ENCODE data around the gene PRAMEF18. TPM values are rescaled to one million over a fixed set of nuclear protein-coding genes. Genes with fewer than 3 reads are reported as not detected.
A peak's percentile ranks its signal among the peaks of the same experiment; 100 is the strongest.
"Not testable (repeated sequence)": the region's sequence is repeated elsewhere in the genome, so short reads cannot be mapped to it uniquely, and the experiment has no call there.

Gene PRAMEF18
- not detected for total RNA-seq

GRCh38 chr1:13225675-13226204, at the start of gene PRAMEF18:
PRAMEF18 (minus strand) TSS chr1:13226154; CDS start chr1:13226106, 48 bp downstream.
- H3K27ac Mint-ChIP-seq; intact Hi-C loops (cut with micrococcal nuclease); CTCF ChIA-PET; H3K27me3 Mint-ChIP-seq; H3K36me3 Mint-ChIP-seq (ENCODE audit: low read depth); H3K9me3 Mint-ChIP-seq; H3K4me3 Mint-ChIP-seq; POLR2A ChIA-PET; H3K4me1 Mint-ChIP-seq (ENCODE audit: low read depth); ATAC-seq; DNase-seq: not testable (repeated sequence)

- CTCF ChIA-PET; DNase-seq; H3K4me3 Mint-ChIP-seq; H3K9me3 Mint-ChIP-seq; H3K27ac Mint-ChIP-seq; intact Hi-C loops (cut with micrococcal nuclease); H3K27me3 Mint-ChIP-seq; POLR2A ChIA-PET; H3K4me1 Mint-ChIP-seq (ENCODE audit: low read depth); H3K36me3 Mint-ChIP-seq (ENCODE audit: low read depth): not testable (repeated sequence)
- peak; percentile 39 for ATAC-seq
These were observed 39.2 kb upstream of the PRAMEF18 start for GRCh38 chr1:13265124-13265523.

GRCh38 chr1:13253898-13254297, 27.9 kb upstream of the PRAMEF18 start, which contains the start of gene PRAMEF5:
PRAMEF5 (plus strand) TSS chr1:13254198; CDS start chr1:13259269, 5,071 bp downstream.
- not testable (repeated sequence) for DNase-seq

GRCh38 chr1:13247122-13247521, 21.2 kb upstream of the PRAMEF18 start:
- H3K36me3 Mint-ChIP-seq (ENCODE audit: low read depth); CTCF ChIA-PET: not testable (repeated sequence)

More at GRCh38 chr1:13253898-13254297, 27.9 kb upstream of the PRAMEF18 start, which contains the start of gene PRAMEF5:
- H3K27me3 Mint-ChIP-seq; H3K9me3 Mint-ChIP-seq; H3K4me3 Mint-ChIP-seq; POLR2A ChIA-PET; intact Hi-C loops (cut with micrococcal nuclease); ATAC-seq; H3K36me3 Mint-ChIP-seq (ENCODE audit: low read depth); H3K27ac Mint-ChIP-seq; H3K4me1 Mint-ChIP-seq (ENCODE audit: low read depth); CTCF ChIA-PET: not testable (repeated sequence)

GRCh38 chr1:13246554-13246871, 20.6 kb upstream of the PRAMEF18 start:
- H3K27me3 Mint-ChIP-seq; POLR2A ChIA-PET; ATAC-seq; H3K36me3 Mint-ChIP-seq (ENCODE audit: low read depth); CTCF ChIA-PET; H3K4me3 Mint-ChIP-seq; H3K9me3 Mint-ChIP-seq; H3K4me1 Mint-ChIP-seq (ENCODE audit: low read depth); H3K27ac Mint-ChIP-seq; intact Hi-C loops (cut with micrococcal nuclease); DNase-seq: not testable (repeated sequence)

More at GRCh38 chr1:13247122-13247521, 21.2 kb upstream of the PRAMEF18 start:
- H3K9me3 Mint-ChIP-seq; POLR2A ChIA-PET; H3K27me3 Mint-ChIP-seq; intact Hi-C loops (cut with micrococcal nuclease); H3K27ac Mint-ChIP-seq; H3K4me3 Mint-ChIP-seq; DNase-seq; H3K4me1 Mint-ChIP-seq (ENCODE audit: low read depth); ATAC-seq: not testable (repeated sequence)

GRCh38 chr1:13245841-13246553, 20.0 kb upstream of the PRAMEF18 start:
- ATAC-seq; H3K27me3 Mint-ChIP-seq; H3K27ac Mint-ChIP-seq; DNase-seq; H3K36me3 Mint-ChIP-seq (ENCODE audit: low read depth); CTCF ChIA-PET; H3K4me3 Mint-ChIP-seq; intact Hi-C loops (cut with micrococcal nuclease); POLR2A ChIA-PET; H3K4me1 Mint-ChIP-seq (ENCODE audit: low read depth); H3K9me3 Mint-ChIP-seq: not testable (repeated sequence)

- POLR2A ChIA-PET: interaction anchor here (0.8 kb wide), 1 partner anchor 1340 kb away, joined by 3 read pairs; no protein-coding TSS in a partner anchor
- H3K27ac Mint-ChIP-seq; CTCF ChIA-PET; H3K27me3 Mint-ChIP-seq; intact Hi-C loops (cut with micrococcal nuclease); H3K9me3 Mint-ChIP-seq; H3K4me3 Mint-ChIP-seq; H3K36me3 Mint-ChIP-seq (ENCODE audit: low read depth); H3K4me1 Mint-ChIP-seq (ENCODE audit: low read depth); DNase-seq; ATAC-seq: not testable (repeated sequence)
These were observed 17.7 kb upstream of the PRAMEF18 start for GRCh38 chr1:13243536-13244263.

GRCh38 chr1:13239633-13240032, 13.7 kb upstream of the PRAMEF18 start:
- H3K9me3 Mint-ChIP-seq; CTCF ChIA-PET; DNase-seq; H3K27me3 Mint-ChIP-seq; ATAC-seq; intact Hi-C loops (cut with micrococcal nuclease); H3K27ac Mint-ChIP-seq; H3K4me1 Mint-ChIP-seq (ENCODE audit: low read depth); H3K36me3 Mint-ChIP-seq (ENCODE audit: low read depth); H3K4me3 Mint-ChIP-seq: not testable (repeated sequence)
- POLR2A ChIA-PET: interaction anchor here (0.6 kb wide), 1 partner anchor 553 kb away, joined by 3 read pairs; no protein-coding TSS in a partner anchor

- intact Hi-C loops (cut with micrococcal nuclease); H3K27ac Mint-ChIP-seq; H3K9me3 Mint-ChIP-seq; DNase-seq; H3K4me1 Mint-ChIP-seq (ENCODE audit: low read depth); H3K27me3 Mint-ChIP-seq; POLR2A ChIA-PET; CTCF ChIA-PET; ATAC-seq; H3K36me3 Mint-ChIP-seq (ENCODE audit: low read depth); H3K4me3 Mint-ChIP-seq: not testable (repeated sequence)
These were observed 11.6 kb upstream of the PRAMEF18 start for GRCh38 chr1:13237572-13237971.

GRCh38 chr1:13234057-13234456, 8.1 kb upstream of the PRAMEF18 start:
- H3K27ac Mint-ChIP-seq; CTCF ChIA-PET; intact Hi-C loops (cut with micrococcal nuclease); H3K36me3 Mint-ChIP-seq (ENCODE audit: low read depth); H3K27me3 Mint-ChIP-seq; POLR2A ChIA-PET; H3K9me3 Mint-ChIP-seq; DNase-seq; H3K4me1 Mint-ChIP-seq (ENCODE audit: low read depth); H3K4me3 Mint-ChIP-seq; ATAC-seq: not testable (repeated sequence)

- H3K9me3 Mint-ChIP-seq; POLR2A ChIA-PET; DNase-seq; intact Hi-C loops (cut with micrococcal nuclease); H3K4me1 Mint-ChIP-seq (ENCODE audit: low read depth); ATAC-seq; H3K4me3 Mint-ChIP-seq; H3K27ac Mint-ChIP-seq; H3K36me3 Mint-ChIP-seq (ENCODE audit: low read depth); CTCF ChIA-PET; H3K27me3 Mint-ChIP-seq: not testable (repeated sequence)
These were observed 6.1 kb upstream of the PRAMEF18 start for GRCh38 chr1:13232056-13232455.

Measured in activated CD8-positive, alpha-beta T cell treated with anti-CD3 and anti-CD28 coated beads for 36 hours (primary cell).